Endothelial cell of umbilical vein (primary cell): ENCODE results near the gene GRK6. TPM values are rescaled to one million over a fixed set of nuclear protein-coding genes. Genes with fewer than 3 reads are reported as not detected.

ENCODE experiments used
- BruUV-seq: library from RNA; stranded (reverse); fragments of 400-500 nt; replicated peaks from 2 replicates; lab custom pipeline; 2021; lab: Mats Ljungman, UMichigan
- CTCF ChIA-PET: fragments of 300-600, 350-600 bp; sonication (Branson Sonifier 250); formaldehyde crosslinking; loops from one replicate; lab custom pipeline; 2021; ENCODE audit warnings: antibody characterized with exemption, inconsistent platforms; lab: Charles Lee
- POLR2A ChIA-PET: fragments of 300-600, 350-600 bp; sonication (Branson Sonifier 250); formaldehyde crosslinking; loops from one replicate; lab custom pipeline; 2021; ENCODE audit warnings: antibody characterized with exemption, inconsistent platforms; lab: Charles Lee
- DNase-seq: peaks from one replicate; pipeline ENCODE4 v3.0.0-alpha.2; 2011; ENCODE audit warnings: low read depth, low spot score
- FAIRE-seq: peaks from 2 replicates; lab custom pipeline; 2011; peaks lifted over from hg19 to GRCh38; lab: Jason Lieb, UNC
- H2AFZ ChIP-seq: 2 replicates; pipeline ENCODE4 v1.6.0; 2012; ENCODE audit warnings: low read depth, low read length, control low read depth, inconsistent platforms
- H3K27ac ChIP-seq: 2 replicates; pipeline ENCODE4 v1.5.1; 2011; ENCODE audit warnings: low read depth, mild to moderate bottlenecking, control low read depth, low read length, moderate library complexity; ENCODE audit not compliant: insufficient read depth
- H3K27me3 ChIP-seq, 2 experiments: 2 replicates each; pipeline versions ENCODE4 v1.6.0 to v1.6.1; 2011; ENCODE audit warnings: low read length in 2 of 2, mixed read lengths in 1 of 2; ENCODE audit not compliant: control insufficient read depth in 2 of 2, insufficient read depth in 2 of 2
- H3K36me3 ChIP-seq, 2 experiments: 2 replicates in 1 of 2; 3 replicates in 1 of 2; pipeline ENCODE4 v1.5.1; 2011; ENCODE audit warnings: low read length in 2 of 2, mild to moderate bottlenecking in 1 of 2, moderate library complexity in 1 of 2; ENCODE audit not compliant: control insufficient read depth in 2 of 2, insufficient read depth in 2 of 2; ENCODE audit errors: extremely low read depth in 1 of 2
- H3K4me1 ChIP-seq: 3 replicates; pipeline ENCODE4 v1.5.1; 2011; ENCODE audit warnings: mild to moderate bottlenecking, low read length; ENCODE audit not compliant: control insufficient read depth, insufficient read depth; ENCODE audit errors: extremely low read depth
- H3K4me2 ChIP-seq: 2 replicates; pipeline ENCODE4 v1.6.1; 2011; ENCODE audit warnings: low read length, control low read depth, mixed read lengths; ENCODE audit not compliant: insufficient read depth
- H3K4me3 ChIP-seq, 3 experiments: fragments of 200-600 bp in 1 of 3; sonication (generic), shearing (Covaris generic) in 1 of 3; replicated peaks in 1 of 3; 2 replicates each; pipeline ENCODE4 v1.5.1; 2011 to 2016; ENCODE audit warnings: control low read depth in 3 of 3, low read length in 3 of 3, mild to moderate bottlenecking in 2 of 3, inconsistent platforms in 1 of 3, low read depth in 1 of 3, moderate library complexity in 1 of 3; ENCODE audit not compliant: insufficient read depth in 1 of 3
- H3K79me2 ChIP-seq: 2 replicates; pipeline ENCODE4 v1.6.0; 2012; ENCODE audit warnings: low read length, inconsistent platforms; ENCODE audit not compliant: control insufficient read depth, insufficient read depth
- H3K9ac ChIP-seq: replicated peaks from 2 replicates; pipeline ENCODE3; 2011; ENCODE audit warnings: low read length, control low read depth; ENCODE audit not compliant: insufficient read depth; ENCODE audit errors: extremely low read depth
- H3K9me1 ChIP-seq: replicated peaks from 3 replicates; pipeline ENCODE4 v1.6.0; 2011; ENCODE audit warnings: mild to moderate bottlenecking, low read length; ENCODE audit not compliant: control insufficient read depth, insufficient read depth; ENCODE audit errors: extremely low read depth
- H3K9me3 ChIP-seq: replicated peaks from 2 replicates; pipeline ENCODE4 v1.5.1; 2012; ENCODE audit warnings: low read length, inconsistent platforms; ENCODE audit not compliant: control insufficient read depth, insufficient read depth
- H4K20me1 ChIP-seq: replicated peaks from 2 replicates; pipeline ENCODE3; 2011; ENCODE audit warnings: mild to moderate bottlenecking, low read length; ENCODE audit not compliant: control insufficient read depth, insufficient read depth; ENCODE audit errors: extremely low read depth
- CTCF ChIP-seq, 2 donors: IDR thresholded peaks; 1 replicate in 1 of 2; 2 replicates in 1 of 2; pipeline ENCODE4 v1.5.1; 2011; ENCODE audit warnings: low read length in 2 of 2, mild to moderate bottlenecking in 2 of 2, moderate library complexity in 2 of 2, control low read depth in 1 of 2, inconsistent platforms in 1 of 2, low read depth in 1 of 2; ENCODE audit not compliant: insufficient read depth in 1 of 2; ENCODE audit errors: extremely low read depth in 1 of 2
- EZH2 ChIP-seq: IDR thresholded peaks from 2 replicates; pipeline ENCODE4 v1.6.1; 2012; ENCODE audit warnings: borderline replicate concordance, low read depth, mild to moderate bottlenecking, moderate library complexity, low read length, inconsistent platforms; ENCODE audit not compliant: severe bottlenecking
- FOS ChIP-seq: IDR thresholded peaks from 2 replicates; pipeline ENCODE4 v1.6.1; 2011; ENCODE audit warnings: mild to moderate bottlenecking, low read length, moderate library complexity, borderline replicate concordance; ENCODE audit not compliant: insufficient read depth
- GATA2 ChIP-seq: IDR thresholded peaks from 2 replicates; pipeline ENCODE4 v1.7.0; 2011; ENCODE audit warnings: low read depth, mild to moderate bottlenecking, moderate library complexity, mixed read lengths, low read length; ENCODE audit not compliant: insufficient read length, insufficient read depth
- JUN ChIP-seq: IDR thresholded peaks from 2 replicates; pipeline ENCODE4 v1.6.1; 2011; ENCODE audit warnings: borderline replicate concordance, low read depth; ENCODE audit not compliant: insufficient read length, insufficient read depth
- MAX ChIP-seq: IDR thresholded peaks from 2 replicates; pipeline ENCODE4 v1.6.1; 2011; ENCODE audit not compliant: insufficient read depth, insufficient read length
- MYC ChIP-seq: IDR thresholded peaks from one replicate; pipeline ENCODE4 v1.6.1; 2011; ENCODE audit warnings: mild to moderate bottlenecking, low read depth, low read length
- POLR2A ChIP-seq: IDR thresholded peaks from 2 replicates; pipeline ENCODE4 v1.6.1; 2012; ENCODE audit warnings: low read depth, mild to moderate bottlenecking, control low read depth, low read length
- POLR2AphosphoS5 ChIP-seq: IDR thresholded peaks from 2 replicates; pipeline ENCODE4 v1.6.1; 2012; ENCODE audit warnings: low read depth, mild to moderate bottlenecking, control low read depth, low read length, moderate library complexity; ENCODE audit not compliant: insufficient read depth
- dilution Hi-C: fragments of 300-500 bp; cut with MboI; formaldehyde crosslinking; loops from one replicate; pipeline ENCODE4 v1.15.0; 2019; ENCODE audit warnings: low sequenced_read_pairs; ENCODE audit not compliant: extremely low pct_ligation_motif_present
- intact Hi-C: fragments of 100-400 bp; cut with micrococcal nuclease; formaldehyde crosslinking; loops from one replicate; pipeline ENCODE4 v1.10.0; 2022
- polyA plus RNA-seq, 4 experiments: library from polyadenylated mRNA; depleted of rRNA in 3 of 4; stranded (reverse) in 3 of 4; unstranded in 1 of 4; fragments of >200 nt; gene quantifications; 2 replicates each; pipeline versions ENCODE4 v1.2.1 to v1.2.3, GENCODE V29; 2011 to 2012; ENCODE audit warnings: missing spikeins in 1 of 4
- total RNA-seq: library from RNA; stranded (reverse); gene quantifications from 2 replicates; pipeline ENCODE4 v1.2.3, GENCODE V29; 2021

GRK6 gene
- total and polyA plus RNA-seq, 2 donors (not counting 3 experiments of a cell fraction or from before 2014, with no cell fraction given), result 28.9 to 36.4 TPM

- TF ChIP-seq JUN, result no peak
- no peak for TF ChIP-seq POLR2AphosphoS5
- TF ChIP-seq MAX, result no peak
- no peak for TF ChIP-seq FOS
- TF ChIP-seq EZH2, result no peak
- TF ChIP-seq CTCF (IDR thresholded peaks at IDR 0.05; ENCODE audit: extremely low read depth in 1 of 2, insufficient read depth in 1 of 2, low read depth in 1 of 2, low read length in 2 of 2), result no peak
- TF ChIP-seq GATA2, result no peak
- TF ChIP-seq POLR2A, result no peak
- TF ChIP-seq MYC, result no peak
- H4K20me1 ChIP-seq, result no peaks in the 10 kb centered on the region
- H3K4me3 ChIP-seq, result no peak overlapping the region
- H2AFZ ChIP-seq, result no peak overlapping the region
- dilution Hi-C loops, result no loop called here
- no peak for DNase-seq
- no peak overlapping the region for H3K9ac ChIP-seq
- no peaks in the 10 kb centered on the region for H3K27me3 ChIP-seq
- H3K36me3 ChIP-seq, result peaks cover 0 to 5% of the 10 kb centered on the region in 2 experiments
- CTCF ChIA-PET, result interaction anchor here (1.0 to 2.5 kb wide), 5 partner anchors 14 to 71 kb away, joined by 3 to 10 read pairs (median 3); partner anchors contain the start of gene GRK6
- no TSS peak for BruUV-seq
- intact Hi-C loops, result no loop called here
- POLR2A ChIA-PET, result no interaction called here
- FAIRE-seq, result no peak
- H3K4me1 ChIP-seq, result peaks cover 3% of the 10 kb centered on the region
- no peak overlapping the region for H3K27ac ChIP-seq
- H3K9me3 ChIP-seq, result no peaks in the 10 kb centered on the region
- no peaks in the 10 kb centered on the region for H3K9me1 ChIP-seq
- no peak overlapping the region for H3K4me2 ChIP-seq
- H3K79me2 ChIP-seq, result no peaks in the 10 kb centered on the region
Observed at GRCh38 chr5:177440990-177441780, 14.7 kb downstream of the GRK6 start.
